WTC11 (cell line): Measurements from ENCODE around the gene UBASH3A. TPM values are rescaled to one million over a fixed set of nuclear protein-coding genes. Genes with fewer than 3 reads are reported as not detected.

Experiments used
- ATAC-seq: fragments of 200-7000 bp; cut with Tn5 transposase; 2 replicates; pipeline ENCODE4 v1.10.0; 2021; ENCODE audit warnings: mild to moderate bottlenecking, moderate library complexity
- CTCF ChIA-PET: fragments of 300-600 bp; sonication (Branson Sonifier 250); formaldehyde crosslinking; loops from one replicate; lab custom pipeline; 2021; ENCODE audit warnings: antibody characterized with exemption; lab: Charles Lee
- POLR2A ChIA-PET: fragments of 350-600 bp; sonication (Branson Sonifier 250); formaldehyde crosslinking; loops from one replicate; lab custom pipeline; 2021; ENCODE audit warnings: antibody characterized with exemption; lab: Charles Lee
- DNase-seq: peaks from one replicate; pipeline ENCODE4 v3.0.0; 2021; ENCODE audit warnings: low spot score
- H3K27ac Mint-ChIP-seq: 2 replicates; pipeline ENCODE4 v1.8.0; 2021; ENCODE audit warnings: mixed read lengths
- H3K27me3 Mint-ChIP-seq: 2 replicates; pipeline ENCODE4 v1.8.0; 2021; ENCODE audit warnings: low read depth, mild to moderate bottlenecking, moderate library complexity, mixed read lengths
- H3K36me3 Mint-ChIP-seq: 2 replicates; pipeline ENCODE4 v1.8.0; 2021; ENCODE audit warnings: mixed read lengths
- H3K4me1 Mint-ChIP-seq: 2 replicates; pipeline ENCODE4 v1.8.0; 2022; ENCODE audit warnings: mixed read lengths
- H3K4me3 Mint-ChIP-seq: 2 replicates; pipeline ENCODE4 v1.8.0; 2021; ENCODE audit warnings: mild to moderate bottlenecking, moderate library complexity, mixed read lengths
- H3K9me3 Mint-ChIP-seq: 2 replicates; pipeline ENCODE4 v1.8.0; 2021; ENCODE audit warnings: mixed read lengths
- AR ChIP-seq: fragments of 250-450 bp; sonication (Bioruptor Pico); IDR thresholded peaks from 2 replicates; pipeline ENCODE4 v1.9.0; 2021; ENCODE audit warnings: mild to moderate bottlenecking
- ARID4B ChIP-seq: sonication (generic); formaldehyde crosslinking; IDR thresholded peaks from 2 replicates; pipeline ENCODE4 v1.8.0; 2023; ENCODE audit warnings: missing genetic modification reagents, mild to moderate bottlenecking, borderline replicate concordance
- ATF1 ChIP-seq: sonication (generic); formaldehyde crosslinking; IDR thresholded peaks from 2 replicates; pipeline ENCODE4 v1.8.1; 2023; ENCODE audit warnings: mild to moderate bottlenecking, moderate library complexity, missing genetic modification reagents
- ATF2 ChIP-seq: sonication (generic); formaldehyde crosslinking; IDR thresholded peaks from 2 replicates; pipeline ENCODE4 v1.8.1; 2022; ENCODE audit warnings: low read depth, missing genetic modification reagents, borderline replicate concordance
- HMGXB4 ChIP-seq: sonication (generic); formaldehyde crosslinking; IDR thresholded peaks from 2 replicates; pipeline ENCODE4 v1.8.1; 2023; ENCODE audit warnings: mild to moderate bottlenecking, moderate library complexity, missing genetic modification reagents
- JAZF1 ChIP-seq: fragments of 250-450 bp; sonication (Bioruptor Pico); IDR thresholded peaks from 2 replicates; pipeline ENCODE4 v1.9.0; 2021; ENCODE audit warnings: moderate library complexity, mild to moderate bottlenecking, inconsistent platforms
- MAX ChIP-seq: sonication (generic); formaldehyde crosslinking; IDR thresholded peaks from 2 replicates; pipeline ENCODE4 v1.8.0; 2022; ENCODE audit warnings: mild to moderate bottlenecking, missing genetic modification reagents
- NFE2L1 ChIP-seq: sonication (generic); formaldehyde crosslinking; IDR thresholded peaks from 2 replicates; pipeline ENCODE4 v1.8.1; 2023; ENCODE audit warnings: missing genetic modification reagents
- NFYB ChIP-seq: sonication (generic); formaldehyde crosslinking; conservative IDR thresholded peaks from 2 replicates; pipeline ENCODE4 v1.8.0; 2022; ENCODE audit warnings: low read depth, missing genetic modification reagents
- ZNF232 ChIP-seq: sonication (generic); formaldehyde crosslinking; IDR thresholded peaks from 2 replicates; pipeline ENCODE4 v1.8.0; 2022; ENCODE audit warnings: mild to moderate bottlenecking, missing genetic modification reagents
- ZNF263 ChIP-seq: sonication (generic); formaldehyde crosslinking; IDR thresholded peaks from 2 replicates; pipeline ENCODE4 v1.8.1; 2022; ENCODE audit warnings: low read depth, mild to moderate bottlenecking, moderate library complexity, missing genetic modification reagents
- total RNA-seq: library from RNA; stranded (reverse); gene quantifications from 3 replicates; pipeline ENCODE4 v1.2.3, GENCODE V29; 2021

UBASH3A gene
- total RNA-seq, 1 experiment from 2014 or later = not detected

- no peaks in the 10 kb centered on the region for H3K36me3 Mint-ChIP-seq
- no peak for TF ChIP-seq JAZF1
- TF ChIP-seq ZNF263 = no peak
- no peak for TF ChIP-seq HMGXB4
- TF ChIP-seq ARID4B = no peak
- no peak for TF ChIP-seq NFE2L1 (CRISPR knock-in tag)
- no peak for TF ChIP-seq MAX
- no peak for TF ChIP-seq ATF1
- no peak for TF ChIP-seq AR (CRISPR knock-in tag)
- no peak for TF ChIP-seq NFYB (CRISPR knock-in tag)
- no peak for TF ChIP-seq ATF2 (CRISPR knock-in tag)
- CTCF ChIA-PET = interaction anchor here (1.3 kb wide), 1 partner anchor 84 kb away, joined by 5 read pairs; no protein-coding TSS in a partner anchor
- no peak overlapping the region for H3K4me3 Mint-ChIP-seq
- no peak for DNase-seq
- H3K27ac Mint-ChIP-seq = no peak overlapping the region
- H3K4me1 Mint-ChIP-seq = peaks cover 14% of the 10 kb centered on the region
- POLR2A ChIA-PET = no interaction called here
- no peak for ATAC-seq
- 0 out of 2 replicates have a peak, but pooled peaks cover 5% of the 10 kb centered on the region for H3K9me3 Mint-ChIP-seq
- H3K27me3 Mint-ChIP-seq = peaks cover 8% of the 10 kb centered on the region; the same call in 1 of the 2 replicates
These were observed 10.2 kb upstream of the UBASH3A start for GRCh38 chr21:42393443-42393950.

GRCh38 chr21:42395302-42395701, 8.4 kb upstream of the UBASH3A start:
- Mint-ChIP-seq H3K4me1 (no peaks in the 10 kb centered on the region), H3K27me3 (peaks cover 8% of the 10 kb centered on the region; the same call in 1 of the 2 replicates), H3K9me3 (0 out of 2 replicates have a peak, but pooled peaks cover 5% of the 10 kb centered on the region), H3K4me3 (no peak overlapping the region), H3K36me3 (no peaks in the 10 kb centered on the region), H3K27ac (no peak overlapping the region)
- no peak for TF ChIP-seq ZNF232 (CRISPR knock-in tag)
- POLR2A ChIA-PET = no interaction called here
- no peak for ATAC-seq
- DNase-seq = no peak
- CTCF ChIA-PET = interaction anchor here (0.6 kb wide), 1 partner anchor 13 kb away, joined by 3 read pairs; no protein-coding TSS in a partner anchor
